Activated CD4-positive, alpha-beta T cell treated with anti-CD3 and anti-CD28 coated beads for 1 hour (primary cell): ENCODE data around the gene PHACTR2.
"Not testable (repeated sequence)": the region's sequence is repeated elsewhere in the genome, so short reads cannot be mapped to it uniquely, and the experiment has no call there.

Source experiments
- DNase-seq: peaks from one replicate; pipeline ENCODE4 v3.0.0-alpha.2; 2020

The PHACTR2 gene

DNA sequence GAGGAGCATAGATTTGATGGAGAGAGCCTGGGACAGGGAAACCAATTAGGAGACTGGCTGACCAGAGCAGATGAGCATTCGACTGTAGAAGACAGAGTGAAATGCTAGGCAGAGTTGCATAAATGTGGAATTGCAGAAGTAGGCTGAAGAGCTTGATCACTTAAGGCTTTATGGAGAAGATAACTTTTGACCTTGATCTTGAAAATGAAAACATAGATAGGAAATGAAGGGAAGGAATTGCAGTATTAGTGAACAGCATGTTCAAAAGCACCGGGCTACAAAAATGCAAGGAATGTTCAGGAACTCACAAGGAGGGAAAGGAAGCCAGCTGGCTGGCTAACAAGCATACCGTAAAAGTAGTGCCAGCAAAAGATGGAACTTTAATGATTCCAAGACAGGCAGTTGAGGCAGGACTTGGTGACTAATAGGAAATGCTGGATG is 144.8 kb downstream of the PHACTR2 start:
- DNase-seq = no peak

- no peak for DNase-seq
Measured at GRCh38 chr6:143823548-143823947, 145.8 kb downstream of the PHACTR2 start.

DNA sequence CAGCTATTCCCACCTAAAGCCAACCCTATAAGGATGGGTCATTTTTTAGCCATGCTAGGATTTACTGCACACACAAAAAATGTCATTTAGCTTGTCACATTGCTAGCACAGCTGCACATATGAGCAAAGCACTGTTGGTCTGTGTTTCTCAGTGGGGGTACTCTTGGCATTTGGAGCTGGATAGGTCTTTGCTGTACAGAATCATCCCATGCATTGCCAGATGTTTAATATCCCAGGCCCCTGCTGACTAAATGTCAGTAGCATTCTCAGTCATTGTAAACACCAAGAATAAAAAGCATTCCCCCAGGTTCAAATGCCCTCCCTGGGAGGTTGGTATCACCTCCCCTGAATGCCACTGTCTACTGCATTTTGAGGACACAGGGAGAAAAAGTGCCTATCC is 150.8 kb downstream of the PHACTR2 start:
- DNase-seq = no peak

DNA sequence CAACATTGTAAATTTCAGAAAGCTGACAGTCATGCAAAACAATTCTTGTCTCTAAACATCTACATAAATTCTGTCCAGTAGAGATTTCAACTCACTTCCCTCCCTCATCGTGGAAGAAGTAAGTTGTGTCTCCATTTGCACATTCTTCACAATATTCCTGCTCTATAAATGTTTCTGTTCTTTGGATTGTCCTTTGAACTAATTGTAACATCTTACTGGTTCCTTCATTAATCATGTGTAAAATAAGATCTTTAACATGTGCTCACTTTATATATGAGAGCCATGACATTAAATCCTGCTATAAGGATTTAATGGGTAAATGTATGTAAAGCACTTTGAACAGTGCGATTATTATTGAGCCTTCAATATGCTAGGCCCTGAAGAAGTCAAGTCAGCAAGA is 158.4 kb downstream of the PHACTR2 start:
- DNase-seq = no peak

- DNase-seq = no peak
Measured at GRCh38 chr6:143838395-143838794, 160.6 kb downstream of the PHACTR2 start.

- DNase-seq = no peak
Measured at GRCh38 chr6:143839196-143839595, 161.4 kb downstream of the PHACTR2 start.

- DNase-seq = no peak
Measured at GRCh38 chr6:143840595-143841265, 163.0 kb downstream of the PHACTR2 start.

- no peak for DNase-seq
Measured at GRCh38 chr6:143842461-143842901, 164.7 kb downstream of the PHACTR2 start.

- peak; percentile 87 for DNase-seq
Measured at GRCh38 chr6:143842902-143843676, 165.3 kb downstream of the PHACTR2 start, which contains the start of gene LTV1. LTV1 (plus strand) TSS chr6:143843338; CDS start chr6:143843478, 140 bp downstream.

DNA sequence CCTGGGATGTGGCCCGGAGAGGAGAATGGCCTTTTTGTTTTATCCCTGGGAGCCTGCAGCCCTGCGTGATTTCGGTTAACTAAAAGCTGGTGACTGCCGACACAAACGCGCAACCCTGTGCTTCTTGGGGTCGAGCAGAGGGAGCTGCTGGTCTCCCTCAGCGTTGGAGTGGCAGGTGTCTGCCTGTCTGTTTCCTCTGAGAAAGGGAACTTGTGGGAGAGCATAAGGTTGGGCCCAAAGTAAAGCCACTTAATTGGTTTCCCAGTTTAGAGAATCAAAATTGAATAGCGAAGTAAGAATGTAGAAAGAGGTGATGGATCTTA is 165.9 kb downstream of the PHACTR2 start:
- DNase-seq = no peak

DNA sequence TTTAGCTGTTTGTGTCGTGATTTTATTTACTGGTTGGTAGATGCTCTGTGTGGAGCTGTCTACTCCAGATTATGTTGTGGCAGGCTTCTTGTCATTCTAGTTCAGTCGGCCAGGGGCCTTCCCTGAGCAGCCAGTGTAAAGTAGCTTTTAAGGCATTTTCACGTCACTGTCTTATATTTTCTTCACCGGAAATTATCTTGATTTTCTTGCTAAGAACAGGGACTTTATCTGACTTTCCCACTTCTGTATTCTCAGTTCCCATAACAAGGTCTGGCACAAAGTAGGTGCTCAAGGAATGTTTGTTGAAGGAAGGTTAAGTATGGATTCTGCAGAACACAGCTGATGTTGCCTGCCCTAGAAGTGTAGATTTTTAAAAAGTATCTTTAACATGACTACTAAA is 166.2 kb downstream of the PHACTR2 start:
- DNase-seq = no peak

GRCh38 chr6:143845033-143845432 is 167.3 kb downstream of the PHACTR2 start:
- no peak for DNase-seq

DNA sequence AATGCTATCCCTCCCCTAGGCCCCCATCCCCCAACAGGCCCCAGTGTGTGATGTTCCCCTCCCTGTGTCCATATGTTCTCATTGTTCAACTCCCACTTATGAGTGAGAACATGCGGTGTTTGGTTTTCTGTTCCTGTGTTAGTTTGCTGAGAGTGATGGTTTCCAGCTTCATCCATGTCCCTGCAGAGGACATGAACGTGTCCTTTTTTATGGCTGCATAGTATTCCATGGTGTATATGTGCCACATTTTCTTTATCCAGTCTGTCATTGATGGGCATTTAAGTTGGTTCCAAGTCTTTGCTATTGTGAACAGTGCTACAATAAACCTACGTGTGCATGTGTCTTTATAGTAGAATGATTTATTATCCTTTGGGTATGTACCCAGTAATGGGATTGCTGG is 173.9 kb downstream of the PHACTR2 start:
- not testable (repeated sequence) for DNase-seq

GRCh38 chr6:143855057-143855456 is 177.3 kb downstream of the PHACTR2 start:
- not testable (repeated sequence) for DNase-seq

GRCh38 chr6:143856762-143857161 is 179.0 kb downstream of the PHACTR2 start:
- not testable (repeated sequence) for DNase-seq

- DNase-seq = no peak
Measured at GRCh38 chr6:143857651-143858050, 179.9 kb downstream of the PHACTR2 start.

DNA sequence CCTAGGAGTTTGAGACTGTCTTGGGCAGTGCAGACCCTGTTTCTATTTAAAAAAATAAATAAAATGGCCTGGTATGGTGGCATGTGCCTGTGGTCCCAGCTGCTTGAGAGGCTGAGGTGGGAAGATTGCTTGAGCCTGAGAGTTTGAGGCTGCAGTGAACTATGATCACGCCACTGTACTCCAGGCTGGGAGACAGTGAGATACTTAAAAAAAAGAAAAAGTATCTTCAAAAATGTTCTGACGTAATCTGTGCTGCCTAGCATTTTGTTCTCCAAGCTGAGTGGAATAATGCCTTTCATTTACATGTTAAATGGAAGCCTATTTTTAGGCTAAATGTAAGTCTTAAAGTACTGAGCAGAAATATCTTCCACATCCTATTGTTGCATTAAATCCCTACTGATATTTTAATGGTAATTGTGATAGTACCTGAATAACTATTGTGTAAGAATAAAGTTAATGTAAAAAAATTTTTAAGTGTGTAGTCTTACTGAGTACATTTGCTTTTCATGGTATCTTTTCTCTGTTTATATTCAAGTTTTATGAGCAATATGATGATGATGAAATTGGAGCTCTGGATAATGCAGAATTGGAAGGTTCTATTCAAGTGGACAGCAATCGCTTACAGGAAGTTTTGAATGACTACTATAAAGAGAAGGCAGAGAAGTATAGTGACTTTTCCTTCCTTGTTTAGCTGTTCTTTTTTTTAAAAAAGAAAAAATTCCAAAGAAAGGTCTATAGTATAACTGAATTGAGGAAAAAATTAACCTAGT is 182.3 kb downstream of the PHACTR2 start:
- DNase-seq = no peak

GRCh38 chr6:143863771-143864170 is 186.0 kb downstream of the PHACTR2 start:
- DNase-seq = no peak

DNA sequence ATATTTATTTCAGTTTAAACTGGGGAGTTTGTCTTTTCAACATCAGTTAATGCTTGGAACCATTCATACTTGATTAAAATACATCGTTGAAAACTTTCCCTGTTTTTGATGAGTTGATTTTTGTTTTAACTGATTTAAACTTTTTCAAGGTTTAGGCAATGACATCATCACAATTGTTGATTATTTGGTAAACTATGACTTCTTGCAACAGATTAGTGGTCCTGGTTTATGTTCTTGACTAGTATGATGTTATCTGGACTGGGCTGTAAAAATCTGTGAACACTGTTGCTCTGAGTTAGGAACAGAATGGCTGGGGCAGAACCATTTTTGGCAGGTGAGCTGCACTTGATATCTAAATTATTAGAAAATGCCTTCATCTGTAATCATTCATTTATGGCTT is 186.5 kb downstream of the PHACTR2 start, which contains the start of gene ZC2HC1B:
TSS of gene ZC2HC1B (plus strand) at position 241 of the 400 bp plus-strand sequence. CDS start at position 307, 66 bp downstream.
- no peak for DNase-seq

DNA sequence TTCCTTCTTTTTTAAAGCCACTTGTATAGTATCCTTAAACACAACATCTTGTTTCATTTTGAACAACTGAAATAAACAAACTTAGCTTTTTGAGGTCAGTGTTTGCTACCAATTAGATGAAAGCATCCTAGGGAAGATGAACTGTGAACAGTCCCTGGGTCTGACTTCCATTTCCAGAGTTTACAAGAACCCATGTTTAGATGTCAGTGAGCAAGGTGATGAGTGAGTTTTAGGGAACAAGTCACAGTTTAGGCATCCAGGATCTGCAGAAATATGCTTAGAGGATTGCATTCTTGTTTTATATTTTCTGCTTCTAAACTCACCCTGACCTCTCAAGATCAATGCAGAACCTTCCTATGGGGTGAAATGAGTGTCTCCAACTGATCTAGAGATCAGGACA is 189.5 kb downstream of the PHACTR2 start:
- no peak for DNase-seq

DNA sequence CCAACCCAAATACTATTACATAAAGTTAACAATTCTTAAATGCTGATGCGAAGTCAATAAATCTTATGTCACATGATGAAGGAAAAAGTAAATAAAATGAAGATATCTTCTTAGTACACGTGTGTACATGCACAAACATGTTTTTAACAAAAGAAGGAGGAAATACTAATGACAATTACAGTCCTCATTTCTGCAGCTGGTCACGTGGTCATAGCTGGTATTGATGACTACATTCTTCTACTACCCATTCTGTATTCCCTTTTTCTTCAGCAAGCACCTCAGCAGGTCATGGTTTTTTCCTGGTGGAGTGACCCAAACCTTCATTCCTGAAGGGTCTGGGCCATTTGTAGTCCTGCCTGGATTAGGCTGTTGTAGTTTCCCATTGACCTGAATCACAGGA is 191.0 kb downstream of the PHACTR2 start:
- DNase-seq = not testable (repeated sequence)

- DNase-seq = not testable (repeated sequence)
Measured at GRCh38 chr6:143871202-143871730, 193.5 kb downstream of the PHACTR2 start.

GRCh38 chr6:143872201-143872600 is 194.4 kb downstream of the PHACTR2 start:
- no peak for DNase-seq
